MV-4-11 (cell line): ENCODE measurements around the gene CTSZ.
A peak's percentile ranks its signal among the peaks of the same experiment; 100 is the strongest.
"Not testable (repeated sequence)": the region's sequence is repeated elsewhere in the genome, so short reads cannot be mapped to it uniquely, and the experiment has no call there.

Experiments
- DNase-seq: peaks from one replicate; lab custom pipeline; 2025; lab: John Stamatoyannopoulos, UW

The CTSZ gene

GRCh38 chr20:58996226-58996611 is 10.8 kb downstream of the CTSZ start:
- no peak for DNase-seq

- DNase-seq = no peak
Observed at GRCh38 chr20:58995461-58996225, 11.4 kb downstream of the CTSZ start.

DNA sequence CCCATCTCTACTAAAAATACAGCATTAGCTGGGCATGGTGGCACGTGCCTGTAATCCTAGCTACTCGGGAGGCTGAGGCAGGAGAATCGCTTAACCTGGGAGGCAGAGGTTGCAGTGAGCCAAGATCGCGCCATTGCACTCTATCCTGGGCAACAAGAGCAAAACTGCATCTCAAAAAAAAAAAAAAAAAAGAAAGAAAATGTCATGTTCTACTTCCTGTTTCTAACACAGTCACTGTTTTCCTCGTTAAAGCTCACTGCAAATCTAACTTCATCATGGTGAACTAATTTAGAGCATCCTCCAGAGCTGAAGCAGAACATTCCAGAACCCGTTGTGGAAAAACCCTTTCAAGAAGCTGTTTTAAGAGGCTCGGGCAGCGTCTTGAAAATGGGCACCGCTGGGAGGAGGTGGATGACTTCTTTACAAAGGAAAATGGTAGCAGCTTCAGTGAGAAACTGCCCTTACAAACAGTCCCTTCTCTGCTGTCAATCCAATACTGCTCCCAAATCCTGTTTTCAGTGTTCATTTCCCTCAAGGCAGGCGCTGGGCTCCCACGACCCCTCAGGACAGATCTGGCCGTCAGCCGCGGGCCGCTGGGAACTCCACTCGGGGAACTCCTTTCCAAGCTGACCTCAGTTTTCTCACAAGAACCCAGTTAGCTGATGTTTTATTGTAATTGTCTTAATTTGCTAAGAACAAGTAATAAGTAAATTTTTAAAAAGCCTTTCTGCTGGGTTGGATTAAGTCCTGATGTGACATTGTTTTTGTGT is 12.5 kb downstream of the CTSZ start:
- DNase-seq = peak; percentile 32

- no peak for DNase-seq
Observed at GRCh38 chr20:58993332-58994248, 13.5 kb downstream of the CTSZ start.

DNA sequence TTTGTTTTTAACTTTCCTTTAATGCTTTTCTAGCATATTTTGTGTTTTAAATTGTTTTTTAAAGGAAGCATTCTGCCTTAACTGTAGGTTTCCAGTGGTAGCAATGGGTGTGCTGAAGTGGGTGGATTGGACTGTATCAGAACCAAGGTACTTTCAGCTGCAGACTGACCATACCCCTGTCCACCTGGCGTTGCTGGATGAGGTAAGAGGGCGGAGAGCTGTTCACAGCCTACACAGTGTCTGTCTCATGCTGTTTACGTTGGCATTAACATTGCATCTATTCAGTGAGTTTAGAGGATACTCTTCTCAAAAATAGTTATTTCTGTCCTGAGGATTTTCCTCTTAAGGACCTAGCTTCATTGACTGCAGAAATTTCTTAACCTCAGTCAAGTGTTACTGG is 14.1 kb downstream of the CTSZ start:
- DNase-seq = no peak

GRCh38 chr20:58991715-58992114 is 15.3 kb downstream of the CTSZ start:
- DNase-seq = no peak

DNA sequence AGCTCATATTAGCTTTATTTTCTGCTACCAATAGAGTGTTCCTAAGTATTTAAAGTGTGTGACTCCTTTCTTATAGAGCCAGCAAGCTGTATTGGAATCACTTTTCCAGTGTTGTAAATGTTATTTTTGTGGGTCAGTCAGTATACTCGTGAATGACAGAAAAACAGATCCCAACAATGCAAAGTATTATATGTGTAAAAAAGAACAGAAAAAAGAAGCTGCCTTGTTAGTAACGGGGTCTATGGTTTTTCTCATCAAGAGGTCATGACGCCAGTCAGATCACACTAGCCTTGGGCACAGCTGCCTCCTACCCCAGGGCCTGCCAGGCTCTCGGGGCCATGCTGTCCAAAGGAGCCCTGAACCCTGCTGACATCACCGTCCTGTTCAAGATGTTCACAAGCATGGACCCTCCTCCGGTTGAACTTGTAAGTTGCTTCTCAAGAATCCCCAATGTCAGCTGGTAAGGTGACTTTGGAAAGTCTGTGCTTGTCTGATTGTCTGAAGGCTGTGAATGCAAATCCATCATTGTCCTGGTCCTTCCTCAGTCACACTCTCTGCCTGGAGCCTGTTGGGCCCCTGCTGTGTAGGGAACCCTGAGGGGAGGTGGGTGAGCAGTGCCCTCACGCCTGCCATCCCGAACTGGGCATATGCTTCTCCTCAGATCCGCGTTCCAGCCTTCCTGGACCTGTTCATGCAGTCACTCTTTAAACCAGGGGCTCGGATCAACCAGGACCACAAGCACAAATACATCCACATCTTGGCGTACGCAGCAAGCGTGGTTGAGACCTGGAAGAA is 16.2 kb downstream of the CTSZ start:
- DNase-seq = no peak

- DNase-seq = no peak
Observed at GRCh38 chr20:58989196-58989595, 17.9 kb downstream of the CTSZ start.

GRCh38 chr20:58988565-58988882 is 18.5 kb downstream of the CTSZ start:
- DNase-seq = no peak

DNA sequence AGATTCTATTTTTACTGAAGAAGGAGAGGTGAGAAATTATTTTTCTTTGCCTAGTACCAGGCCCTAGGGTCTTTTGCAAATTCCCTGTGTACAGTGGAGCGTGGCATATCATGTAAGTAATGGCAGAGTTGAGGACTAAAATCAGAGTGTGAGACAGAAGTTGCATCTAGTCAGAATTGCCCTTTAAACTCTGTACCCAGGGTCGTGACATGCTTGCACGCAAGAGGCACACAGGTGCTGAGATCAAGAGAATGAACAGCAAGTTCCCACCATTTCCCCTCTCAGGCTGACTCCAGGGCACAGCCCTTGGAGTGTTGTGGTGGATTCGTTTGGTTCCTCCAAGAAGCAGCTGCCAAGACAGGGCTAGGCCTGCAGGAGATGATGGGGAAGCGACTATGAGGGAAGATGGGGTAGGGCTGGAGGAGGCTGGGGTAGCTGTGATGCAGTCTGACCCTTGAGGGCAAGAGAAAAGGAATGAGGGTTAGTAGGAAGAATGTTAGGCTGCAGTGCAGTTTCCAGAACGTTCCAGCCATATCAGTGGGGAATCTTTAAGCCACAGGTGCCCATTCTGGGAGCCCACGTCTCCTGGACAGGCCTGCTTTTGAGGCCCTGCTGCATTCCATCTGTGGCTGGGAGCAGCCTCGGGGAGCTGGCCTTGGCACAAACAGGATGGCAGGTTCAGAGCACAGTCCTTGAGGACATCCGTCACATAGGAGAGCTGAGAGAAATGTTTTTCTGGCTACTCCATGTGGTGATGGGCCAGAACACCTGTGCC is 19.1 kb downstream of the CTSZ start:
- no peak for DNase-seq

DNA sequence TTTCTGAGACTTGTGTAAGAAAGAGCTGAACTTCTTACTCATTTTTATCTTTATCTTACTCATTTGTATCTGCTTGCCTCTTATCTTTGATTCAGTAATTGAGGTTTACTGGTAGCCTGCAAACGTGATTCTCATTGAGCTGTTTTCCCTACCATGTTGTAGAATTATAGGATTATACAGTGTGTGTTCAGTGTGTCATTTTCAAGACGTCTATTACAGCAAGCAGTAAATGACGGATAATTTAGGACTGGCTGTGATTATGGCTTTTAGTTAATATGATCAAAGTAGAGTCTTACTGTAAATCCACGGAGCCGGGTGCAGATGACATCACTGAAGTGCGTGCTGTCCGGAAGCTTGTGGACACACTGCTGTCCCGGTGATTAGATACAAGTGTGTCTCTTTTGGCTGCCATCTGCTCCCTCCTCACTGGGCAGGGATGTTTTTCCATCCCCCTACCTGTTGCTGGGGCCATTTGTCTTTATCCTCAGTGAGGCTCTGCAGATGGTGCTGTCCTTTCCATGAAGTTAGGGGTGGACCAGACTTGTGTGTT is 20.0 kb downstream of the CTSZ start:
- DNase-seq = no peak

DNA sequence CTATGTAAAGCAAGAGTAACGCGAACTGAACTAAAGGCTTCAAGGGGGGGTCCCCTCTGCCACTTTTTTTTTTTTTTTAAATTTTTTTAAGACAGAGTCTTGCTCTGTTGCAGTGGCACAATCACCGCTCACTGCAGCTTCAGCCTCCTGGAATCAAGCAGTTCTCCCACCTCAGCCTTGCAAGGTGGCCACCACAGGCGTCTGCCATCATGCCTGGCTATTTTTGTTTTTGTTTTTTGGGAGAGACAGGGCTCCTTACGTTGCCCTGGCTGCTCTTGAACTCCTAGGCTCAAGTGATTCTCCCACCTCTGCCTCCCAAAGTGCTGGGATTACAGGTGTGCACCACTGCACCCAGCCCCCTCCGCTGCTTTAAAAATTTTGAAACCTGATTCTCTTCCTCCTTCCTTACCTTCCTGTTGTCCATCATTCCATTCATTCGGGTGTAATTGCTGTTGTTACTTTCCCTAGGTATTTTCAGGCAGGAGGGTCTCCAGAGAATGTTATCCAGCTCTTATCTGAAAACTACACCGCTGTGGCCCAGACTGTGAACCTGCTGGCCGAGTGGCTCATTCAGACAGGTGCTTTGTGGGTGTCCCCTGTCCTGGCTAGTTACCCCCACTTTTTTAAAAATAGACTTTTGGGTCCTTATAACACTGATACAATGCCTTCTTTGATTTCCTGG is 20.6 kb downstream of the CTSZ start:
- no peak for DNase-seq

- no peak for DNase-seq
Observed at GRCh38 chr20:58985656-58986055, 21.4 kb downstream of the CTSZ start.

GRCh38 chr20:58984691-58985090 is 22.4 kb downstream of the CTSZ start:
- no peak for DNase-seq

GRCh38 chr20:58983115-58983468 is 24.0 kb downstream of the CTSZ start:
- not testable (repeated sequence) for DNase-seq

GRCh38 chr20:58982406-58983114 is 24.5 kb downstream of the CTSZ start:
- no peak for DNase-seq

GRCh38 chr20:58981628-58982364 is 25.3 kb downstream of the CTSZ start:
- no peak for DNase-seq

DNA sequence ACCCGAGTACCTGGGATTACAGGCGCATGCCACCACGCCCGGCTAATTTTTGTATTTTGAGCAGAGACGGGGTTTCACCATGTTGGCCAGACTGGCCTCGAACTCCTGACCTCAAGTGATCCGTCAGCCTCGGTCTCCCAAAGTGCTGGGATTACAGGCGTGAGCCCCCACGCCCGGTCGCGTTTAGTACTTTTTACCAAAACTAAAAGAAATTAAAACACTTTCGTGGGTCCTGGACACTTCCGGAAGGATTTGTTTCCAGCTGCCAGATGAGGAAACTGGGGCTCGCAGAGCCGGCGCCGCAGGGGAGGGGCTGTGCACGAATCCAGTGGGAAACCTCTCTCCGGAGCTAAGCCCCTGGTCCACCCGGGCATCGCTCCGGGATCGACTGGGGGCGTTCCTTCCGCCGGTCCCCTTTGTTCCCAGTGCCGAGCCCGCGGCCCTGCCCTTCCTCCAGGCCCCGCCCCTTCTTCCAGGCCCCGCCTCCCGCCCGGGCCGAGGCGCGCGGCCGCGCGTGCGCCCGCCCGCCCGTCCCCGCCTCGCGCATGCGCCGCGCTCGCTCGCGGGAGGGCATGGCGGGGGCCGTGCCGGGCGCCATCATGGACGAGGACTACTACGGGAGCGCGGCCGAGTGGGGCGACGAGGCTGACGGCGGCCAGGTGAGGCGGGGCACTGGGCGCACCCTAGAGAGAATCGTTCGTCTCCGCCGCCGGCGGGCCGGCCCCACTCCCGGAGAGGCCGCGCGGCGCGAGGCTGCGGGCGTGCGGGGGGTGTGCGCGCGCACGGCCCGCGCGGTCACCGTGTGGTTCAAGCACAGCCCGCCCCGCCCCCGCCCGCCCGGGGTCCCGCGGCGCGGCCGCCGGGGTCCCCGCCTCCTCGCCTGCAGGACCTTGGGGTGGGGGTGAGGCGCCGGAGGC is 26.1 kb downstream of the CTSZ start, which contains the start of gene NELFCD:
NELFCD (plus strand) TSS at position 546 of the 917 bp plus-strand sequence; CDS start at position 600, 54 bp downstream.
- peak; percentile 69 for DNase-seq
